NCI-H446 treated with DMSO at 0.1 percent for 48 hours (cell line): ENCODE data around the gene RPP14.
"Not testable (repeated sequence)": the region's sequence is repeated elsewhere in the genome, so short reads cannot be mapped to it uniquely, and the experiment has no call there.

Experiments used
- DNase-seq: peaks from one replicate; lab custom pipeline; 2025; lab: John Stamatoyannopoulos, UW

The RPP14 gene

GRCh38 chr3:58305882-58306711 is at the start of gene RPP14, which contains the start of gene HTD2:
Gene RPP14, plus strand, starts transcription at chr3:58306245. Its CDS starts 4,085 bp downstream, at chr3:58310330.
Gene HTD2, plus strand, starts transcription at chr3:58306520. Its CDS starts 11,094 bp downstream, at chr3:58317614.
- DNase-seq = peak; percentile 63

GRCh38 chr3:58256511-58256910 is 49.5 kb upstream of the RPP14 start:
- no peak for DNase-seq

- DNase-seq = no peak
These were observed 47.5 kb upstream of the RPP14 start for GRCh38 chr3:58258392-58259055.

DNA sequence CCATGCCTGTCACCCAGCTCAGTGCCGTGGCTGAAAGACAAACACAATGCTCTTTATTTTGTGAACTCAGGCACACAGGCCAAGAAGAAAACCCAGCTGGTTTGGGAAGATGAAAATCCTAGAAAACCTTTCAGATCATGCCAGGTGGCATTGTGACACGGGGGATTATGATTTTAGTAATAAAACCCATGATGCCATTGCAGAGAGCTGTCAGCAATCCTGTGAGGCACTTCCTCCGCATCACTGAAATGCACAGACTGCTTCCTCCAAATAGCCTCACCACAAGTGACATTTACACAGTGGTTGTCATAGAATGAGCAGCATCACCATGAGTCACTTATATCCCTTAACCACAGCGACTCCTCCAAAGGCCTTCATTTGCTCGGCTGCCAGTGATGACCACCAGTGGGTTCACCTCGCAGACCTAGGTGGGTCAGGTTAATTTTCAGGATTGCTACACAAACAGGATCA is 45.7 kb upstream of the RPP14 start:
- DNase-seq = no peak

DNA sequence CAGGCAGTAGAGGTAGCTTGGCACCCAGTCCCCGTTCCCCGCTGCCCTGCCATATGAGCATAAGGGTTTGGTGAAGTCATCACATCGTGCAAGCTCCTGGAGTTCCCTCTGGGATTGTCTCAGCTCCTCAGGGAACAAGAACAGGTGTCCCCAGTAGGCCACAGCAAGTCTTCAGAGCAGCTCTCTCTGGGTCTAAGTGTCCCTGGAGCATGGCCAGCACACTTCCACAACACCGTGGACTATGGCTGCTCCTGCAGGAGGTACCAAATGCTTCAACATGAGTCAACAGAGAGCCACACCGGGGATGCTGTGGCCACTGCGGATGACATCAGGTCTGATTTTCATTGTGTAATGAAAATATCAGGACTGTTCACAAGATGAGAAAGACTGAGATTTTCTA is 45.3 kb upstream of the RPP14 start:
- no peak for DNase-seq

GRCh38 chr3:58261954-58262666 is 43.9 kb upstream of the RPP14 start:
- no peak for DNase-seq

- DNase-seq = peak; percentile 73
These were observed 39.5 kb upstream of the RPP14 start for GRCh38 chr3:58266577-58266976.

GRCh38 chr3:58267543-58267942 is 38.5 kb upstream of the RPP14 start:
- not testable (repeated sequence) for DNase-seq

DNA sequence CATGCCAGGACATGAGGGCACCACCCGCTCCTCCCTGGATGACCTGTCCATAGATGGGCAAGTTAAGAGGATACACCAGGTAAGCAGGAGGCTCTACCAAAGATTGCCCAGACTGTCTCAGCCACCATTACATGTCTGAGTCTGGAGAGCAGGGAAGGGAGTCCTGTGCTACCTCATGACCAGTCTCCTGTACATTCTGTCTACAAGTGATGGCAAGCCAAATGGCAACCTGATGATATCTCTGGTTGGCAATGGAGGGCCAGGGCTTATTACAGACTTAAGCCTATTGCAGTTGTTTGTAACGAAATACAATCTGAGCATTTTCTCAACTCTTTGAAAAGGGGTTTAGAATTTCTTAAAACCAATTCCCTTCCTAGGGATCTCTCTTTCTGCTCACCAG is 36.7 kb upstream of the RPP14 start:
- DNase-seq = no peak

DNA sequence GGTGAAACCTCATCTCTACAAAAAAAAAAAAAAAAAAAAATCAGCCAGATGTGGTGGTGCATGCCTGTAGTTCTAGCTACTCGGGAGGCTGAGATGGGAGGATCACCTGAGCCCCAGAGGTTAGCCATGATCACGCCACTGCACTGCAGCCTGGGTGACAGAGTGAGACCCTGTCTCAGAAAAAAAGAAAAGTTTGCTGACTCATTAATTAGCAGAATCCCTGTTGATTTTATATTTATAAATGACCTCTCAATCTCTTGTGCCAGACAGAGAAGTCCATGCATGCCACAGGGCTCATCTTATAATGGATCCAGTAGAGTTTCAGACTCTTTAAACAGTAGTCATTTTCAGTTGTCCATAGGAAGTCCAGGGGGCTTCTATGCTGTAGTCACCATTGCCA is 35.6 kb upstream of the RPP14 start:
- no peak for DNase-seq

DNA sequence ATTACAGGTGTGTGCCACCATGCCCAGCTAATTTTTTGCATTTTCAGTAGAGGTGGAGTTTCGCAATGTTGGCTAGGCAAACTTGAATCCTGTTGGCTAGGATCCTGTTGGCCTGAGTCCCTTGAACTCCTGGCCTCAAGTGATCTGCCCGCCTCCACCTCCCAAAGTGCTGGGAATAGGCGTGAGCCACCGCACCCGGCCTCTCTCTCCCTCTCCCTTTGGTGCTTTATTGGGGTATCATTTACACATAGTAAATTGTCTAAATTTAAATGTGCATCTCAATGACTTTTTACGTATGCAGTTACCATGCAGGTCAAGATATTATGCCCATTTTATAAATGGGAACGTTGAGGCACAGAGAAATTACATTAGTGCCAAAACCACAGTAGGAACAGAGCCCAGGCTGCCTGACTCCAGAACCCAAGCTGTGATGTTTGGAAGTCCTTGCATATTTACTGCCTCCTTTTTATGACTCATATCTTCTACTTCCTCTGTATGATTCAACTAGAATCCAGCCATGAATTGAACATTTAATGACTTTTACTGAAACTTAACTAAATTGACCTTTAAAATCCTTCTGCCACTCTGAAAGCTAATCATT is 34.0 kb upstream of the RPP14 start:
- no peak for DNase-seq

DNA sequence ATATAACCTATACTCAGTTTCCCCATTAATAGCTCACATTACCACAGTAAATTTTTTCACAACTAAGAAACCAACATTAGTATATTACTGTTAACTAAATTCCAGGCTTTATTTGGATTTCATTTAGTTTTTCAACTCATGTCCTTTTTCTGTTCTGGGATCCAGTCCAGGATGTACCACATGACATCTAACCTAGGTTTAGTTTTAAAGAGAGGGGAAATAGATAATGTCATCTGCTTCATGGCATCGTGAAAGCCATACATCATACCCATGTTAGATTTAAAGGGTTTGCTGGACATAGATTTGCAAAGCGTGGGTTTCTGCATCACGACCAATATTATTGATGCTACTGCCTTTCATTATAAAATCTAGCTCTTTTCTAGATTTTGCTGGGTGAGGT is 33.2 kb upstream of the RPP14 start:
- DNase-seq = no peak

DNA sequence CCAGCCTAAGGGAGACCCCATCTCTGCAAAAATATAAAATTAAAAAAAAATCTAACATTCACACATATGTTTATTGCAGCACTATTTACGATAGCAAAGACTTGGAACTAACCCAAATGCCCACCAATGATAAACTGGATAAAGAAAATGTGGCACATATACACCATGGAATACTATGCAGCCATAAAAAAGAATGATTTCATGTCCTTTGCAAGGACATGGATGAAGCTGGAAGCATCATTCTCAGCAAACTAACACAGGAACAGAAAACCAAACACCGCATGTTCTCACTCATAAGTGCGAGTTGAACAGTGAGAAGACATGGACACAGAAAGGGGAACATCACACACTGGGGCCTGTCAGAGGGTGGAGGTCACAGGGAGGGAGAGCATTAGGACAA is 32.7 kb upstream of the RPP14 start:
- DNase-seq = not testable (repeated sequence)

DNA sequence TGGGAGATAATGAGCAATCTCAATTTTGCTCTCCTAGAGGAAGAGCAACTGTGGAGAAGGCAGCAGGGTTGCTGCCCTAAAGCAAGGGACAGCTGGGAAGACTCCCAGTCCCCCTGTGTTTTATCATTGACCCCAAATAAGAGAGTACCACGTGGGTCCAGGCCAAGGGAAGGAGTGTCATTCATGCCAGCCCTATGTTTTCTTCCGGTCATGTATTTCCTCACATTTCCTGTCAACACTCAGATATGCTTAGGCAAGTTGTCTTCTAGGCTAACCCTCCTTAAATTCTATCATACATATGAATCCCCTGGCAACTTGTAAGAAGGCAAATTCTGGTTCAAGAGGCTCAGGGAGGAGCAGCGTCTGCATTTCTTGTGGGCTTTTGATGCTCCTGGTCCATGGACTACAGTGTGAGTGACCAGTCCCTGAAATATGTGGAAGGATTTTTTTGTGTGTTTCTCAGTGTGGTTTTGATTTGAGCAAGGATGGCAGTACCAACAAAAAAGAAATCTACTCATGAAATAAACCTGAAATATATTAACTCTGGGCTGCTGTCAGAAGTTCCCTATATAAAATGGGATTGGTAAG is 31.9 kb upstream of the RPP14 start:
- no peak for DNase-seq

DNA sequence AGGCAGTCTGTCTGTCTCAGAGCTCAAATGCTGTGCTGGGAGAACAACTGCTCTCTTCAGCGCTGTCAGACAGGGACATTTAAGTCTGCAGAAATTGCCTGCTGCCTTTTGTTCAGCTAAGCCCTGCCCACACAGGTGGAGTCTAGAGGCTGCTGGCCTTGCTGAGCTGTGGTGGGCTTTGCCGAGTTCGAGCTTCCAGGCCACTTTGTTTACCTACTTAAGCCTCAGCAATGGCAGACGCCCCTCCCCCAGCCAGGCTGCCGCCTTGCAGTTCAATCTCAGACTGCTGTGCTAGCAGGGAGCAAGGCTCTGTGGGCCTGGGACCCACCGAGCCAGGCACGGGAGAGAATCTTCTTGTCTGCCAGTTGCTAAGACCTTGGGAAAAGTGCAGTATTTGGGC is 25.0 kb upstream of the RPP14 start:
- no peak for DNase-seq

GRCh38 chr3:58285334-58285733 is 20.7 kb upstream of the RPP14 start:
- DNase-seq = no peak

- DNase-seq = no peak
These were observed 18.7 kb upstream of the RPP14 start for GRCh38 chr3:58287354-58287753.

- peak; percentile 12 for DNase-seq
These were observed 17.9 kb upstream of the RPP14 start for GRCh38 chr3:58288011-58288728.

GRCh38 chr3:58288964-58289613 is 17.0 kb upstream of the RPP14 start:
- not testable (repeated sequence) for DNase-seq

GRCh38 chr3:58290446-58290845 is 15.6 kb upstream of the RPP14 start:
- DNase-seq = not testable (repeated sequence)
